K562 (cell line): ENCODE measurements around the gene BNIP2. TPM values are rescaled to one million over a fixed set of nuclear protein-coding genes. Genes with fewer than 3 reads are reported as not detected.
A peak's percentile ranks its signal among the peaks of the same experiment; 100 is the strongest.

ENCODE experiments used
- ATAC-seq: fragments of 200-7000 bp; cut with Tn5 transposase; 3 replicates; pipeline ENCODE4 v1.9.1; 2020; ENCODE audit warnings: moderate library complexity
- BruUV-seq: library from RNA; stranded (reverse); fragments of 400-500 nt; replicated peaks from 2 replicates; lab custom pipeline; 2021; lab: Mats Ljungman, UMichigan
- CTCF ChIA-PET: fragments of 300-600 bp; formaldehyde crosslinking; extraction: SDS; loops from one replicate; lab custom pipeline; 2021; ENCODE audit warnings: low intra/inter-chr PET ratio; lab: Yijun Ruan, JAX
- POLR2A ChIA-PET: fragments of 300-600, 350-650 bp; sonication (Branson Sonifier 250); formaldehyde crosslinking; extraction: SDS; loops from one replicate; lab custom pipeline; 2021; ENCODE audit warnings: antibody characterized with exemption, inconsistent platforms; lab: Yijun Ruan, JAX
- DNase-seq, 4 experiments: peaks; one replicate each; pipeline versions ENCODE4 v3.0.0 to v3.0.0-alpha.2; 2011 to 2018; ENCODE audit warnings: low spot score in 3 of 4, mixed read lengths in 3 of 4; ENCODE audit errors: extremely low read depth in 1 of 4
- FAIRE-seq: peaks from 2 replicates; lab custom pipeline; 2011; peaks lifted over from hg19 to GRCh38; lab: Jason Lieb, UNC
- H2AFZ ChIP-seq: 2 replicates; pipeline ENCODE4 v1.6.0; 2011; ENCODE audit warnings: low read depth, low read length, control low read depth, inconsistent platforms
- H3K27ac ChIP-seq: fragments of 200-600 bp; 3 replicates; pipeline ENCODE4 v1.8.0; 2011; ENCODE audit warnings: low read depth, mild to moderate bottlenecking, control low read depth, inconsistent platforms, low read length, moderate library complexity, mixed read lengths; ENCODE audit errors: extremely low read depth
- H3K27me3 ChIP-seq, 2 experiments: fragments of 300-600 bp in 1 of 2; 2 replicates in 1 of 2; 3 replicates in 1 of 2; pipeline versions ENCODE4 v1.6.0 to v1.8.0; 2011; ENCODE audit warnings: inconsistent platforms in 2 of 2, low read length in 2 of 2, mild to moderate bottlenecking in 1 of 2, mixed read lengths in 1 of 2, moderate library complexity in 1 of 2; ENCODE audit not compliant: control insufficient read depth in 2 of 2, insufficient read depth in 2 of 2
- H3K36me3 ChIP-seq: fragments of 300-600 bp; 3 replicates; pipeline ENCODE4 v1.8.0; 2011; ENCODE audit warnings: mild to moderate bottlenecking, low read length, inconsistent platforms; ENCODE audit not compliant: control insufficient read depth, insufficient read depth
- H3K4me1 ChIP-seq, 2 experiments: fragments of 200-600 bp in 1 of 2; replicated peaks in 1 of 2; 2 replicates in 1 of 2; 3 replicates in 1 of 2; pipeline versions ENCODE4 v1.5.1 to v1.8.0; 2011; ENCODE audit warnings: inconsistent platforms in 2 of 2, low read length in 2 of 2, mild to moderate bottlenecking in 1 of 2, mixed read lengths in 1 of 2, moderate library complexity in 1 of 2; ENCODE audit not compliant: control insufficient read depth in 2 of 2, insufficient read depth in 2 of 2
- H3K4me2 ChIP-seq: 2 replicates; pipeline ENCODE4 v1.6.1; 2011; ENCODE audit warnings: low read length, control low read depth, inconsistent platforms, mixed read lengths; ENCODE audit not compliant: insufficient read depth
- H3K4me3 ChIP-seq: fragments of 200-600 bp; sonication (generic), shearing (Covaris generic); 2 replicates; pipeline ENCODE4 v1.5.1; 2016; ENCODE audit warnings: control low read depth, inconsistent platforms
- H3K79me2 ChIP-seq: fragments of 200-600 bp; 3 replicates; pipeline ENCODE4 v1.8.0; 2011; ENCODE audit warnings: low read length, inconsistent platforms; ENCODE audit not compliant: control insufficient read depth, insufficient read depth
- H3K9ac ChIP-seq, 2 experiments: 2 replicates each; pipeline versions ENCODE4 v1.6.0 to v1.6.1; 2011; ENCODE audit warnings: low read depth in 2 of 2, low read length in 2 of 2, control low read depth in 1 of 2, inconsistent platforms in 1 of 2, mild to moderate bottlenecking in 1 of 2, mixed read lengths in 1 of 2; ENCODE audit not compliant: insufficient read depth in 1 of 2
- H3K9me1 ChIP-seq: one replicate; pipeline ENCODE4 v1.6.0; 2011; ENCODE audit warnings: inconsistent platforms, mild to moderate bottlenecking, low read length, moderate library complexity; ENCODE audit not compliant: control insufficient read depth, insufficient read depth
- H3K9me3 ChIP-seq: replicated peaks from 2 replicates; pipeline ENCODE4 v1.5.1; 2011; ENCODE audit warnings: low read depth, low read length, inconsistent platforms; ENCODE audit not compliant: control insufficient read depth, insufficient read depth
- H4K20me1 ChIP-seq: replicated peaks from 2 replicates; pipeline ENCODE4 v1.6.1; 2011; ENCODE audit warnings: low read length, inconsistent platforms, mixed read lengths; ENCODE audit not compliant: control insufficient read depth, insufficient read depth
- MAFG ChIP-seq: fragments of 450-650 bp; conservative IDR thresholded peaks from 2 replicates; pipeline ENCODE4 v1.6.1; 2016; ENCODE audit warnings: missing genetic modification characterization, missing compliant biosample characterization
- NFE2L1 ChIP-seq: fragments of 450-650 bp; IDR thresholded peaks from 2 replicates; pipeline ENCODE4 v1.6.1; 2016; ENCODE audit warnings: missing genetic modification characterization, low read depth, mild to moderate bottlenecking, missing compliant biosample characterization, moderate library complexity, borderline replicate concordance
- ZNF316 ChIP-seq: fragments of 450-650 bp; IDR thresholded peaks from 2 replicates; pipeline ENCODE4 v1.6.1; 2016
- in situ Hi-C: fragments of 300-500 bp; cut with MboI; formaldehyde crosslinking; loops from 4 replicates; pipeline ENCODE4 v1.15.0; 2018; ENCODE audit warnings: inconsistent platforms, mixed read lengths
- intact Hi-C: fragments of 100-400 bp; cut with micrococcal nuclease; formaldehyde crosslinking; loops from 2 replicates; pipeline ENCODE4 v1.14.2; 2022
- polyA plus RNA-seq, 8 experiments: library from polyadenylated mRNA; depleted of rRNA in 4 of 8; stranded (reverse) in 5 of 8; unstranded in 3 of 8; fragments of >200 nt; fragmentation: Nextera tagmentation in 2 of 8; fragmentation: Illumina TruSeq in 1 of 8; extraction: Ambion mirVana in 2 of 8; extraction: Trizol in 1 of 8; gene quantifications; 2 replicates each; pipeline versions ENCODE4 v1.2.1 to v1.2.3, GENCODE V29; 2011 to 2014; ENCODE audit warnings: inconsistent platforms in 1 of 8, missing spikeins in 1 of 8
- total RNA-seq, 7 experiments: library from RNA; depleted of rRNA in 6 of 7; stranded (reverse); fragments of >200 nt in 6 of 7; fragmentation: Illumina TruSeq in 2 of 7; extraction: Trizol in 2 of 7; gene quantifications; 2 replicates each; pipeline versions ENCODE4 v1.2.1 to v1.2.3, GENCODE V29; 2011 to 2021; ENCODE audit warnings: low replicate concordance in 1 of 7
- TF ChIP-seq, protein P1 (sequence below), 2 experiments: fragments of 450-650 bp; IDR thresholded peaks; 2 replicates each; pipeline ENCODE4 v1.6.1; 2016; ENCODE audit warnings: mild to moderate bottlenecking in 2 of 2, borderline replicate concordance in 1 of 2, low read depth in 1 of 2, moderate library complexity in 1 of 2
- TF ChIP-seq, protein P2 (sequence below): fragments of 450-650 bp; formaldehyde crosslinking; IDR thresholded peaks from 2 replicates; pipeline ENCODE4 v1.4.0; 2022; ENCODE audit warnings: missing genetic modification characterization
- TF ChIP-seq, protein P3 (sequence below), 2 experiments: fragments of 450-650 bp in 1 of 2; sonication (generic) in 1 of 2; formaldehyde crosslinking in 1 of 2; IDR thresholded peaks in 1 of 2; conservative IDR thresholded peaks in 1 of 2; 2 replicates each; pipeline versions ENCODE4 v1.6.1 to v1.8.1; 2016 to 2023; ENCODE audit warnings: mild to moderate bottlenecking in 2 of 2, moderate library complexity in 2 of 2, inconsistent platforms in 1 of 2, missing genetic modification reagents in 1 of 2
- TF ChIP-seq, protein P4 (sequence below), 2 experiments: fragments of 150-350 bp in 1 of 2; IDR thresholded peaks; 2 replicates each; pipeline ENCODE4 v1.6.1; 2012 to 2016; ENCODE audit warnings: low read depth in 2 of 2, low read length in 2 of 2, mild to moderate bottlenecking in 1 of 2, moderate library complexity in 1 of 2

The BNIP2 gene
- total and polyA plus RNA-seq, 9 of the 15 experiments (the other 6 are each of a cell fraction or from before 2014, with no cell fraction given), result 19.6 to 88.0 (median 52.5) TPM

DNA sequence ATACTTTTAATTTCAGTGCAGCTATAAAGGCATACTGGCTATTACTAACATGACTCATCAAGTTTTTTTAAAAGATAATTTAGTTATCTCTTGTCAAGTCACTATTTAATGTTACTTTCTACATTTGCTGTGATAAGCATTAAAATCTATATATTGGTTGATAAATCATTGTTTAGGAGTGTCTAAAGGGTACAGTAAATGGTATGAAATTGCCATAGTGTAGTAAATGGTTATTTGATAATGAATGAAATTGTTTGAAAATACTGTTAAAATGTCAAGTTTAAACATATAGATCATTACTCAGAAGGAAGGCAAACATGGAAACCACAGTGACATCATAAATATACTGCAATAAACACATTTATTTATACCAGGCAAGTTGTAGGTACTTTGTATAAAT is 13.2 kb upstream of the BNIP2 start:
- BruUV-seq, result no TSS peak
- H3K79me2 ChIP-seq, result no peaks in the 10 kb centered on the region
- DNase-seq (no peak), FAIRE-seq (no peak), ATAC-seq (no peak)
- H3K9me3 ChIP-seq, result no peaks in the 10 kb centered on the region
- H3K27ac ChIP-seq, result no peak overlapping the region
- H4K20me1 ChIP-seq, result no peaks in the 10 kb centered on the region
- H3K9me1 ChIP-seq, result no peaks in the 10 kb centered on the region
- ChIA-PET CTCF (no interaction called here), POLR2A (no interaction called here)
- H3K4me3 ChIP-seq, result no peak overlapping the region
- no peaks in the 10 kb centered on the region; a peak in 1 of 5 replicates for H3K27me3 ChIP-seq
- no peaks in the 10 kb centered on the region for H3K36me3 ChIP-seq
- no peak overlapping the region for H3K9ac ChIP-seq
- in situ Hi-C loops, result no loop called here
- H3K4me2 ChIP-seq, result no peak overlapping the region
- H3K4me1 ChIP-seq, result 0 out of 5 replicates have a peak, but pooled peaks cover 0 to 2% of the 10 kb centered on the region in 2 experiments
- H2AFZ ChIP-seq, result no peak overlapping the region
- intact Hi-C loops, result no loop called here
- TF ChIP-seq, protein P1, sequence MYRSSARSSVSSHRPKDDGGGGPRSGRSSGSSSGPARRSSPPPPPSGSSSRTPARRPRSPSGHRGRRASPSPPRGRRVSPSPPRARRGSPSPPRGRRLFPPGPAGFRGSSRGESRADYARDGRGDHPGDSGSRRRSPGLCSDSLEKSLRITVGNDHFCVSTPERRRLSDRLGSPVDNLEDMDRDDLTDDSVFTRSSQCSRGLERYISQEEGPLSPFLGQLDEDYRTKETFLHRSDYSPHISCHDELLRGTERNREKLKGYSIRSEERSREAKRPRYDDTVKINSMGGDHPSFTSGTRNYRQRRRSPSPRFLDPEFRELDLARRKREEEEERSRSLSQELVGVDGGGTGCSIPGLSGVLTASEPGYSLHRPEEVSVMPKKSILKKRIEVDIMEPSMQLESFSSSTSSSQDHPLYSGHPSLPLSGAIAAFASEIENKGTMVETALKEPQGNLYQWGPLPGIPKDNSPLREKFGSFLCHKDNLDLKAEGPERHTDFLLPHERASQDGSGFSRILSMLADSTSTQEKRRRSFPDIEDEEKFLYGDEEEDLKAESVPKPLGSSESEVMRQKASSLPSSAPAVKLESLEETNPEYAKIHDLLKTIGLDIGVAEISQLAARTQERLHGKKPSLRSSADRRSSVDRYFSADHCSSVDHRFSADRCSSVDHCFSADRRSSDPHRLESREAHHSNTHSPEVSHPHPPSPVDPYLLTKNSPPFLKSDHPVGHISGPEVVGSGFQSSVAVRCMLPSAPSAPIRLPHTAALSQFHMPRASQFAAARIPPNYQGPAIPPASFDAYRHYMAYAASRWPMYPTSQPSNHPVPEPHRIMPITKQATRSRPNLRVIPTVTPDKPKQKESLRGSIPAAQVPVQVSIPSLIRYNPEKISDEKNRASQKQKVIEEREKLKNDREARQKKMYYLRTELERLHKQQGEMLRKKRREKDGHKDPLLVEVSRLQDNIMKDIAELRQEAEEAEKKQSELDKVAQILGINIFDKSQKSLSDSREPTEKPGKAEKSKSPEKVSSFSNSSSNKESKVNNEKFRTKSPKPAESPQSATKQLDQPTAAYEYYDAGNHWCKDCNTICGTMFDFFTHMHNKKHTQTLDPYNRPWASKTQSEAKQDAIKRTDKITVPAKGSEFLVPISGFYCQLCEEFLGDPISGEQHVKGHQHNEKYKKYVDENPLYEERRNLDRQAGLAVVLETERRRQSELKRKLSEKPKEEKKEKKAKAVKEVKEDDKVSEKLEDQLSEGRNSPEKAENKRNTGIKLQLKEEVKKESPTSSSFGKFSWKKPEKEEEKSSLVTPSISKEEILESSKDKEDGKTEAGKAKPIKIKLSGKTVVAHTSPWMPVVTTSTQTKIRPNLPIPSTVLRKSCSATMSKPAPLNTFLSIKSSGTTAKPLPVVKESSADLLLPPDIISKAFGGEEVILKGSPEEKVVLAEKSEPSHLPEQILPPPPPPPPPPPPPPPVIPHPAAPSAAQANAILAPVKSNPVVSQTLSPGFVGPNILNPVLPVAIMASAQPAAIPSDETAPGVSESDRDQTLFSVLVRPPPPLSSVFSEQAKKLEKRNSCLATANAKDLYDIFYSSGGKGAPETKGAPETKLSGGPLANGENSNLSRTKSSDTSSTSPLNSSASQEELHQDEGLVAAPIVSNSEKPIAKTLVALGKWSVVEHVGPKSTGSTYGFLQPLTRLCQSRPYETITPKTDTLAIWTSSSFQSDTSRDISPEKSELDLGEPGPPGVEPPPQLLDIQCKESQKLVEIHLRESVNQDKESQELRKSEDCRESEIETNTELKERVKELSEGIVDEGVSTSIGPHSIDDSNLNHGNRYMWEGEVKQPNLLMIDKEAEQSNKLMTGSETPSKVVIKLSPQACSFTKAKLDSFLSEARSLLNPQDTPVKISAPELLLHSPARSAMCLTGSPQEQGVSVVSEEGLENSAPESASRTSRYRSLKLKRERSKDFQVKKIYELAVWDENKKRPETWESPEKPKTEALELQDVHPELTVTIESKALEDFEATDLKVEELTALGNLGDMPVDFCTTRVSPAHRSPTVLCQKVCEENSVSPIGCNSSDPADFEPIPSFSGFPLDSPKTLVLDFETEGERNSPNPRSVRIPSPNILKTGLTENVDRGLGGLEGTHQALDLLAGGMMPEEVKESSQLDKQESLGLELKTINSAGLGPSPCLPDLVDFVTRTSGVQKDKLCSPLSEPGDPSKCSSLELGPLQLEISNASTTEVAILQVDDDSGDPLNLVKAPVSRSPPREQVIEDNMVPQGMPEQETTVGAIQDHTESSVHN (IDR thresholded peaks at IDR 0.05; ENCODE audit: borderline replicate concordance in 1 of 2, low read depth in 1 of 2), result no peak
- TF ChIP-seq, protein P2, sequence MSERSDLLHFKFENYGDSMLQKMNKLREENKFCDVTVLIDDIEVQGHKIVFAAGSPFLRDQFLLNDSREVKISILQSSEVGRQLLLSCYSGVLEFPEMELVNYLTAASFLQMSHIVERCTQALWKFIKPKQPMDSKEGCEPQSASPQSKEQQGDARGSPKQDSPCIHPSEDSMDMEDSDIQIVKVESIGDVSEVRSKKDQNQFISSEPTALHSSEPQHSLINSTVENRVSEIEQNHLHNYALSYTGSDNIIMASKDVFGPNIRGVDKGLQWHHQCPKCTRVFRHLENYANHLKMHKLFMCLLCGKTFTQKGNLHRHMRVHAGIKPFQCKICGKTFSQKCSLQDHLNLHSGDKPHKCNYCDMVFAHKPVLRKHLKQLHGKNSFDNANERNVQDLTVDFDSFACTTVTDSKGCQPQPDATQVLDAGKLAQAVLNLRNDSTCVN (CRISPR knock-in tag), result no peak
- TF ChIP-seq, protein P3, sequence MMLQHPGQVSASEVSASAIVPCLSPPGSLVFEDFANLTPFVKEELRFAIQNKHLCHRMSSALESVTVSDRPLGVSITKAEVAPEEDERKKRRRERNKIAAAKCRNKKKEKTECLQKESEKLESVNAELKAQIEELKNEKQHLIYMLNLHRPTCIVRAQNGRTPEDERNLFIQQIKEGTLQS (IDR thresholded peaks at IDR 0.05), result 0 out of 2 replicates have a peak, but pooled peaks have one; percentile 10
- TF ChIP-seq, protein P3 (CRISPR knock-in tag; conservative IDR thresholded peaks at IDR 0.05), result no peak
- peak; percentile 78 for TF ChIP-seq MAFG
- TF ChIP-seq, protein P4, sequence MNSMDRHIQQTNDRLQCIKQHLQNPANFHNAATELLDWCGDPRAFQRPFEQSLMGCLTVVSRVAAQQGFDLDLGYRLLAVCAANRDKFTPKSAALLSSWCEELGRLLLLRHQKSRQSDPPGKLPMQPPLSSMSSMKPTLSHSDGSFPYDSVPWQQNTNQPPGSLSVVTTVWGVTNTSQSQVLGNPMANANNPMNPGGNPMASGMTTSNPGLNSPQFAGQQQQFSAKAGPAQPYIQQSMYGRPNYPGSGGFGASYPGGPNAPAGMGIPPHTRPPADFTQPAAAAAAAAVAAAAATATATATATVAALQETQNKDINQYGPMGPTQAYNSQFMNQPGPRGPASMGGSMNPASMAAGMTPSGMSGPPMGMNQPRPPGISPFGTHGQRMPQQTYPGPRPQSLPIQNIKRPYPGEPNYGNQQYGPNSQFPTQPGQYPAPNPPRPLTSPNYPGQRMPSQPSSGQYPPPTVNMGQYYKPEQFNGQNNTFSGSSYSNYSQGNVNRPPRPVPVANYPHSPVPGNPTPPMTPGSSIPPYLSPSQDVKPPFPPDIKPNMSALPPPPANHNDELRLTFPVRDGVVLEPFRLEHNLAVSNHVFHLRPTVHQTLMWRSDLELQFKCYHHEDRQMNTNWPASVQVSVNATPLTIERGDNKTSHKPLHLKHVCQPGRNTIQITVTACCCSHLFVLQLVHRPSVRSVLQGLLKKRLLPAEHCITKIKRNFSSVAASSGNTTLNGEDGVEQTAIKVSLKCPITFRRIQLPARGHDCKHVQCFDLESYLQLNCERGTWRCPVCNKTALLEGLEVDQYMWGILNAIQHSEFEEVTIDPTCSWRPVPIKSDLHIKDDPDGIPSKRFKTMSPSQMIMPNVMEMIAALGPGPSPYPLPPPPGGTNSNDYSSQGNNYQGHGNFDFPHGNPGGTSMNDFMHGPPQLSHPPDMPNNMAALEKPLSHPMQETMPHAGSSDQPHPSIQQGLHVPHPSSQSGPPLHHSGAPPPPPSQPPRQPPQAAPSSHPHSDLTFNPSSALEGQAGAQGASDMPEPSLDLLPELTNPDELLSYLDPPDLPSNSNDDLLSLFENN (IDR thresholded peaks at IDR 0.05; ENCODE audit: low read depth in 2 of 2, low read length in 2 of 2), result no peak
- peak; percentile 81 for TF ChIP-seq ZNF316
- peak; percentile 56; the same call in 1 of the 2 replicates for TF ChIP-seq NFE2L1 (tag)
